GM18909 (cell line): ENCODE results near the gene UBR3.
"Not testable (repeated sequence)": the region's sequence is repeated elsewhere in the genome, so short reads cannot be mapped to it uniquely, and the experiment has no call there.

Experiments used
- ATAC-seq: cut with Tn5 transposase; IDR thresholded peaks from one replicate; pipeline ENCODE4 v1.9.1; 2021; ENCODE audit warnings: mild to moderate bottlenecking; ENCODE audit not compliant: unreplicated experiment, poor library complexity

Gene UBR3

GRCh38 chr2:169865492-169865891, 38.2 kb downstream of the UBR3 start:
- ATAC-seq, result no peak

GRCh38 chr2:169866230-169866629, 39.0 kb downstream of the UBR3 start:
- ATAC-seq, result not testable (repeated sequence)

GRCh38 chr2:169867579-169867978, 40.3 kb downstream of the UBR3 start:
- no peak for ATAC-seq

- no peak for ATAC-seq
These were observed 41.7 kb downstream of the UBR3 start for GRCh38 chr2:169868951-169869350.

- not testable (repeated sequence) for ATAC-seq
These were observed 44.1 kb downstream of the UBR3 start for GRCh38 chr2:169871369-169871768.

- ATAC-seq, result no peak
These were observed 44.7 kb downstream of the UBR3 start for GRCh38 chr2:169871994-169872393.

GRCh38 chr2:169877398-169877797, 50.1 kb downstream of the UBR3 start:
- ATAC-seq, result no peak

GRCh38 chr2:169887120-169887519, 59.9 kb downstream of the UBR3 start:
- ATAC-seq, result no peak

GRCh38 chr2:169891593-169892298, 64.5 kb downstream of the UBR3 start:
- ATAC-seq, result no peak

GRCh38 chr2:169892951-169893350, 65.7 kb downstream of the UBR3 start:
- no peak for ATAC-seq

GRCh38 chr2:169895294-169895985, 68.2 kb downstream of the UBR3 start:
- ATAC-seq, result no peak

- ATAC-seq, result no peak
These were observed 70.6 kb downstream of the UBR3 start for GRCh38 chr2:169897834-169898233.

- ATAC-seq, result not testable (repeated sequence)
These were observed 72.8 kb downstream of the UBR3 start for GRCh38 chr2:169900103-169900502.

- ATAC-seq, result no peak
These were observed 73.4 kb downstream of the UBR3 start for GRCh38 chr2:169900686-169901085.

GRCh38 chr2:169906731-169907130, 79.5 kb downstream of the UBR3 start:
- ATAC-seq, result no peak

- no peak for ATAC-seq
These were observed 82.1 kb downstream of the UBR3 start for GRCh38 chr2:169909376-169909775.

GRCh38 chr2:169910109-169910799, 83.0 kb downstream of the UBR3 start:
- no peak for ATAC-seq

- ATAC-seq, result no peak
These were observed 83.9 kb downstream of the UBR3 start for GRCh38 chr2:169911119-169911518.

GRCh38 chr2:169916623-169917022, 89.4 kb downstream of the UBR3 start:
- ATAC-seq, result no peak

GRCh38 chr2:169923977-169924376, 96.7 kb downstream of the UBR3 start:
- no peak for ATAC-seq

- no peak for ATAC-seq
These were observed 98.7 kb downstream of the UBR3 start for GRCh38 chr2:169925968-169926367.
